LNCAP (cell line): ENCODE measurements around the gene LARP7.

ENCODE experiments used
- TF ChIP-seq, protein P1 (sequence below): fragments of 450-650 bp; IDR thresholded peaks from 2 replicates; pipeline ENCODE4 v1.5.1; 2017; ENCODE audit warnings: mild to moderate bottlenecking

The LARP7 gene

DNA sequence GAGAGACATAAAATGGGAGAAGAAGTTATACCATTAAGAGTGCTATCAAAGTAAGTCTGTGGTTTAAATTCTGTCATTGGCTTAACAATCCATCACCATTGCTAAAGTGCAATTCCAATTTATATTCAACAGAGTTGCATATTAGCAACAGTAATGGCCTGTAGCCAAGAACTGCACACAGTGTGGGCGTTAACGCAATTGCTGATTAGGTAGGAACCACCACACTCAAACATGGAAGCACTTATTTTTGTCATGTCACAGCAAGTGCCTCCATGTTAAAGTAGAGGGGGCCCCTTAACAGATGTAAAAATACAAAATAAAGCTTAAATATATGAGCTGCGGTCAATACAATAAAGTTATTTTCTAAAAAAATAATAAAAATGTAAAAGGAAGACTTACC lies 10.8 kb downstream of the LARP7 start:
- TF ChIP-seq, protein P1, sequence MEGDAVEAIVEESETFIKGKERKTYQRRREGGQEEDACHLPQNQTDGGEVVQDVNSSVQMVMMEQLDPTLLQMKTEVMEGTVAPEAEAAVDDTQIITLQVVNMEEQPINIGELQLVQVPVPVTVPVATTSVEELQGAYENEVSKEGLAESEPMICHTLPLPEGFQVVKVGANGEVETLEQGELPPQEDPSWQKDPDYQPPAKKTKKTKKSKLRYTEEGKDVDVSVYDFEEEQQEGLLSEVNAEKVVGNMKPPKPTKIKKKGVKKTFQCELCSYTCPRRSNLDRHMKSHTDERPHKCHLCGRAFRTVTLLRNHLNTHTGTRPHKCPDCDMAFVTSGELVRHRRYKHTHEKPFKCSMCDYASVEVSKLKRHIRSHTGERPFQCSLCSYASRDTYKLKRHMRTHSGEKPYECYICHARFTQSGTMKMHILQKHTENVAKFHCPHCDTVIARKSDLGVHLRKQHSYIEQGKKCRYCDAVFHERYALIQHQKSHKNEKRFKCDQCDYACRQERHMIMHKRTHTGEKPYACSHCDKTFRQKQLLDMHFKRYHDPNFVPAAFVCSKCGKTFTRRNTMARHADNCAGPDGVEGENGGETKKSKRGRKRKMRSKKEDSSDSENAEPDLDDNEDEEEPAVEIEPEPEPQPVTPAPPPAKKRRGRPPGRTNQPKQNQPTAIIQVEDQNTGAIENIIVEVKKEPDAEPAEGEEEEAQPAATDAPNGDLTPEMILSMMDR = no peak

DNA sequence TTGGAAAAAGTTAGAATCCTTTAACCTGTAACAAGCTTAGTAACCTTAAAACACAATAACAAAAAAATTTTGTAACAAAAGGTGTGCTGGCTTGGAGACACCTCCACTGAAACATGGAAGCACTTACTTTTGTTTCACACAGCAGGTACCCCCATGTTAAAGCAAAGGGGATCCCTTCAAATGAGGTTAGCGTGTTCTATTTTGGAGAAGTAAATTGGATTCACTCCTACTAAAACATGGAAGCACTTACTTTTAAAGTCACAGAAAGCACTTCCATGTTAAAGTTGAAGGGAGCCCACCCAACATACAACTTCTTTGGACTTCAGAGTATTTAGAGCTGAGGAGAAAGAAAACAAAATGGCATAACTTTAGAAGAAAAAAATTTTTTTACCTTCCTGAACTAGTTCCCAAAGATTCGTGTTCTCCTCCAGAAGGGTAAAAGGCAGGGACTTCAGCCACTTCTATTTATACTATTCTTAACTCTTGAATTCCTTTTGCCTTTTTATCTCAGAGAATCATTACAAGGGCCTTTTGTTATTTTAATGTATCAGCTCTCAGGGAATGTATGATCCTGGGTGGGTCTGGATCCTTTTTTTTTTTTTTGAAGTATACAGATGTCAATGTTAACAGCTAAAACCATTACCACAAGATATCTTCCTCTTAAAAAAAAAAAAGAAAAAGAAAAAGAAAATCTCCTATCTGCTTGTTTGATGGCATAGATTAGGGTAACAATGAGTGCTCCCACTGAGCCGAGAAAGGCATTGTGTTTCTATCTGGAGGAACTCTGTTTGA lies 11.5 kb downstream of the LARP7 start:
- TF ChIP-seq, protein P1 = no peak

DNA sequence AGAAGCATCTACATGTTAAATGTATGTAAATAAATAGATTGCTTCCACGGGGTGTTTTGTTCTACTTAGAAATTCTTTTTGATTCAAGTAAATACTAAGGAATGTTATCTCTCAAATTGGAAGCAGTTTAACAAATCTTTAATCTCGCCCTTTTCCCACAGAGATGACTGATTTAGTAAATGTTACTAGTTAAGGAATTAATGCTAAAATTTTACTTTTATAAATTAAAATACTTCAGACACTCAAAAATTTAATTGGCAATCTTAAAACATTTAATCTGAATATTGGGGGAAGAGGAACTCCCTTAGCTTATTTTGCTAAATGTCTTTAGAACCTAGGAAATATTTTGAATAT lies 12.1 kb downstream of the LARP7 start:
- TF ChIP-seq, protein P1 = no peak

DNA sequence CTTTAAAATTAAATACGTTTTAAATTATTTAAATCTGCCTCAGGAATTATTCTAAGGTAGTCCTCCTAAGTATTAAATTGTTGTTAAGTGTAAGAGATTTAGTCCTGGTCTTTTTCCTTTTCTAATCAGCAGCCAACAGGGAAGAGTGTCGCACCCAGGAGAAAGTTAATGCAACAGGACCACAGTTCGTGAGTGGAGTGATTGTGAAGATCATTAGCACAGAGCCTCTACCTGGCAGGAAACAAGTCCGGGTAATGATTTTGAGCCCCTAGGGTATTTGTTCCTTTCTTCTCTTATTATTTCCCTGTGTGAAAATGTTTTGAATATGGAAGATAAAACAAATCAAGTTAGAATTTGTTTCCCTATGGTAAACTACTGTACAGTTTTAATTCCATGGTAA lies 13.4 kb downstream of the LARP7 start:
- TF ChIP-seq, protein P1 = no peak

DNA sequence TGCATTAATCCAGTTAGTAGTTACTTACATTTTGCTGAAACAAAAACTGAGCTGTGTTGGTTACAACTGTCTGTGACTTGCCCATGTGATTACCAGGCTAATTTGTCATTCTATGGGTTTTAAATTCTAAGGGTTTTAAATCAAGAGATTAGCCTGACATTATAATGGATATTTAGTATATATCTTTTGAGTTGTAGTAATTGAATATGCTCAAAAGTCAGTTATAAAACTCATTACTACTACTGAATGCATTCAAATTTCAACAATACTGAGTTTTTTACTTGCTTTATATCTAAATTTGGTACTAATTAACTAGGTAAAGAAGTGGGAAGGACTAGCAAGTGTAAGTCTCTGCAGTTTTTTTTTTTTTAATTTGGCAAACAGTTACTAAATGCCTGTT lies 14.7 kb downstream of the LARP7 start:
- TF ChIP-seq, protein P1 = no peak

DNA sequence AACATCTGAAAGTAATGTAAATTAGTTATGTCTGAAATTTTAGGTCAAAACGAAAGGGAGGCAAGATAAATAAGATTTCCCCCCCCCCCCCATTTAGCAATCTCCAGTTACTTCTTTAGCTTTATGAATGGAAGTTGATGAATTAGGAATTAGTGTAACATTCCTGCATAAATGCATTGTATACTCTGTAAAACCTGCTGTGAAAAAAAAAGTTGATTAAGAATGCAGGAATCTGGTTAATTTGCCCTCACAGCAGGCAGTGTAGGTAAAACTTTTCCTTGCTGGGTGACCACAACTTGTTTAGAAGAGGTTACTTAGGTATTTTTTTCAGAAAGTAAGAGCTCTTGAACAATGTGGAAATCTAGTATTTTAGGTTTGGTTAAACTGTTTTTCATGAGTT lies 15.3 kb downstream of the LARP7 start:
- TF ChIP-seq, protein P1 = no peak

DNA sequence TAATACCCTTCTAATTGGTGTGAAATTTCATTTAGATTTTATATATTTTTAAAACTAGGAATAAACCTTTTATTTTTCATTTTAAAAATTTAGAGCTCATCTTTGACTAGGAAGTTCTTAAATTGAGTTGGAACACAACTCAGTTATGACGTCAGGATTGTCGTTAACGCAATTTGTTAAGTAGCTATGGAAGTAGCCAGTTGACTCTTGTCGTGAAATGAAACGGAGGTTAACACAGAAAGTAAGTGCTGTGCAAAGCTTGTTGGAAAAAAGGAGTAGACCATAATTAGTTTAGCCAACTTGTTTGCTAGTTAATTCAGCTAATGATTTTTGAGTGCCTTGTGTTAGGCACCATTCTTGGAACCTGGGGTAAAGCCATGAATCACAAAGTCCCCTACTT lies 18.3 kb downstream of the LARP7 start:
- TF ChIP-seq, protein P1 = no peak

DNA sequence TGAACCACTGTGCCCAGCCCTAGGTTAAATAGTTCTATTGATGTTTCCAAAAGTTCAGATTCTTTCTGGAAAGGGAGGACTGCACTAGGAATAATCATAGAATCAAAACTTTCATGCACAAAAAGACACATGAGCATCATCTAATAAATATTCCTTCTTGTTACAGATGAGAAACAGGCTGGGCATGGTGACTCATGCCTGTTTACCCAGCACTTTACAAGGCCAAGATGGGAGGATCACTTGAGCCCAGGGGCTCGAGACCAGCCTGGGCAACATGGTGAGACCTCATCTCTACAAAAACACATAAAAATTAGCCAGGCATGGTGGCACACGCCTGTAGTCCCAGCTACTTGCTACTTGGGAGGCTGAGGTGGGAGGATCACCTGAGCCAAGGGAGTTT lies 27.7 kb downstream of the LARP7 start:
- TF ChIP-seq, protein P1 = no peak
